ENCODE results near the gene STN1.

The STN1 gene

DNA sequence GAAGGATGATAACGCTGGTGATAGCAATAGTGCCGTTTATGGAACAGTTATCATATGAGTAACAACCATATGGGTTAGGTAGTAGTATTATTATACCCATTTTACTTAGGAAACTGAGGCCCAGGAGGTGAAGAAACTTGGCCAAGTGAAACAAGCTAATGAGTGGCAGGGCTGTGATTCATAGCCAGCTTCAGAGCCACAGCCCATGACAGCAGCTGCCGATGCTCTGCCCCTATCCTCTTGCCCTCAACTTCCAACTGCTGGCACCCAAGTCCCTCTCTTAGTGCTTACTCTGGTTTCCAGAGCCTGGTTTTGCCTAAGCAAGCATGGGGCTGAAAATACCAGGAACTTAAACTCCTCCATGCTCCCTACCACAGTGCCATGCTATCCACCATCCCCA, 74.9 kb downstream of the STN1 start:
- no peak for DNase-seq

DNA sequence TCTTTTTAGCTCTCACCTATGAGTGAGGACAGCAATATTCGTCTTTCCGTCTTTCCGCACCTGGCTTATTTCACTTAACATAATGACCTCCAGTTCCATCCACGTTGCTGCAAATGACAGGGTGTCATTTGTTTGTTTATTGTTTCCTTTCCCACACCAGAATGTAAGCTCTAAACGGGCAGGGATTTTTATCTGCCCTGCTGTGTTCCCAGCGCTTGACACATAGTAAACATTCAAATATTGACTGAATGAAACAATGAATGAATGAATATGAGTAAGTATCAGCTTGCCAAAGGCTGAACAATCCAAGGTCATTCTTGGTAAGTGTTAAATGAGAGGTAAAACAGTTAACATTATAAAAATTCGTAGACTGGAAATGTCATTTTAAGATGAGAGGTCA, 75.4 kb downstream of the STN1 start:
- no peak for DNase-seq

DNA sequence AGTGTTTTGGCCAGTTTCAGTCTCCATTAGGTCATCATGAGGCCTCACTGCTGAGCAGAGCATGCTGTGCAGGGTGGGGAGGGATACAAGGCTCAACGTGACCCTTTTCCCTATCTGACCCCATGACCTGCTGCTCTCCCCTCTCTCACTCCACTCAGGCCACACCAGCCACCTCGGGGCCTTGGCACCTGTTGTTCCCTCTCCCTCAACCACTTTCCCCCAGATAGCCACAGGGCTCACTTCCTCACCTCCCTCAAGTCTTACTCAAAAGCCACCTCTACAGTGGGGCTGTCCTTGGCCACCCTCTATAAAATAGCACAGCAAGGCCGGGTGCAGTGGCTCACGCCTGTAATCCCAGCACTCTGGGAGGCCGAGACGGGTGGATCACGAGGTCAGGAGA, 76.5 kb downstream of the STN1 start:
- no peak for DNase-seq

DNA sequence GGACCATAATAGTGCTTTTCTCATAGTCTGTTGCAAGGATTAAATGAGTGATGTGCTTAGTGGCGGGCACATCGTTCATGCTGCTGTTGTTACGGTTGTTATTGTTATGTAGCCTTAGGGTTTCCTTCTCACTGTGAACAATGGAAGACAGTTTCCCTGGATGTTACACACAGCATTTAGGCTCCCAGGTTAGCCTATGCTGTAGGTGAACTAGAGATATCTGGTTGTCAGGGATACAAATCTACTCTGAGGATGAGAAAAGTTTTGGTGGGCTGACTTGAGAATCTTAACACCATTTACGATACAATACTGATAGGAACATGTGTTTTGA, 77.3 kb downstream of the STN1 start:
- DNase-seq: no peak

DNA sequence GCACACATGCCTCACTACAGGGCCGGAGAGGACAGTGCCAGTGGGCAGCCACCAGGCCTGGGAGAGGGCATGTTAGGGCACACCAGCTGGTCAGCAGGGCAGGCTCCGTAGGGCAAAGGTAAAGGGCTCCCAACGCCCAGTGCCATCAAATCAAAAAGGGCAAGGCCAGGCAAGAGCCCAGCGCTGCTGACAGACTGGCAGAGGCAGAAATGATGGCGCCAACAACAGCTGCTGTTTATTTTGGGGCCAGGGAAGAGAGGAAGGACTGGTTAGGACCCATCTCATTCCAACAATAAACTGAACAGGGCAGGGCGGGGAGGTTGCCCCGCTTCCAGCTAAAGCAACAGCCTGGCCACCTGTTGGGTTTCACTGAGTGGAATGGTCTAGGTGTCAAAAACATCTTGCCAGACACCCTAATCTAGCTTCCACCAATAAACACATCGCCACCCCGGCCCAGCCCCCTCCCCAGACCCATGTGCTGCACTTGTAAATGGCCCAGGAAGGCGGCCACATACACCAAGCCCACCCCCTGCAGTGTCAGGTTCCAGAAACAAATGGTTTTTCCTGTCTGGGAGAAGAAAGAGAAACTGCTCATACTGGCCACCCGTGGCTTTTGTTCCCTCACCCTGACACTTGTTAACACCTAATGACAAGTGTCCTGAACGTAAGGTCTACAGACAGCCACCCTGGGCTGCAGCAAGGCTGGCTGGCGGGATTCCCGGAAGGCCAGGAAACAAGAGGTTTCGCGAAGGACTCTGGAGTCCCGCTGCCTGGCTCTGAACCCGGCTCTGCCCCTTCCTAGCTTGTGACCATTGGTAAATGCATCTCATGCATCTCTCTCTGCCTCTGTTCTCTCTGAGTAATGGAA, 77.9 kb downstream of the STN1 start:
- no peak for DNase-seq

DNA sequence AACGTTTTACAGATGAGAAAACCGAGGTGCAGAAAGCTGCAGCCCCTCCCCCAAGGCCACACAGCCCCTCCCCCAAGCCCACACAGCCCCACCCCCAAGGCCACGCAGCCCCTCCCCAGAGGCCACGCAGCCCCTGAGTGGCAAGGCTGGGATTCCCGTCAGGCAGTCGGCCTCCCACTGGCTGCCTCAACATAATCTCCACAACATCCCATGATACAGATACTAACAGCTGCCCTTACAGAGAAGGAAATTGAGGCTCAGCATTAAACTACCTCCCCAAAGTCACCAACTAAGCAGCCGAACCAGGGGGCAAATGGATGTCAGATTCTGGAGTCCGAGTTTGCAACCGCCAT, 78.5 kb downstream of the STN1 start:
- no peak for DNase-seq

DNA sequence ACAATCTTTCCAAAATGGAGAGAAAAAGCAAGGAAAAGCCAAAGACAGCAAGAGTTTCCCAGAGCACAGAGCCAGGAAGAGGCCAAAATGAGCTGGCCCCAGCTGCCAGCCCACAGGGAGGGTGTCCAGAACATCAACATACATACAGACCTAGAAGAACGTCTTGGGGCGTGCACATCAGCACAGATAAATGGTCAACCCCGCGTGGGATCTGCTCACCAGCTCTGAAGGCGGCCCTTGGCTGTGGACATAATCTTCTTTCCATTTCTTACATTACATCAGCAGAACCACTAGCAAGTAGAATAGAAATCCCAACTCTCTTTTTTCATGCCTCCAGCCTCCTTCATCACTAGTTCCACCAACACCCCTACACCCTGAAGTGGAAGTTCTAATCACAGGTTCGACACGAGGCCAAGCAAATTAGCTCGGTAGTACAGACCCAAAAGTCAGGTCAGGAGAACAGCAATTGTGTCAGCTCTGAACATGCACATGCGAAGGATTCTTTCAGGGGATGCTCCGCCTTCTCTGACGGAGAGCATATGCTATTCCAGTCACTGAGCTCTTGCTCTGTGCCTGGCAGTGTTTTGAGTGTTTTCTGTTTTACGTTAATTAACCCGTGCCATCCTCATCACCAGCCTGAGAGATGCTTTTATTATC, 79.0 kb downstream of the STN1 start:
- no peak for DNase-seq

DNA sequence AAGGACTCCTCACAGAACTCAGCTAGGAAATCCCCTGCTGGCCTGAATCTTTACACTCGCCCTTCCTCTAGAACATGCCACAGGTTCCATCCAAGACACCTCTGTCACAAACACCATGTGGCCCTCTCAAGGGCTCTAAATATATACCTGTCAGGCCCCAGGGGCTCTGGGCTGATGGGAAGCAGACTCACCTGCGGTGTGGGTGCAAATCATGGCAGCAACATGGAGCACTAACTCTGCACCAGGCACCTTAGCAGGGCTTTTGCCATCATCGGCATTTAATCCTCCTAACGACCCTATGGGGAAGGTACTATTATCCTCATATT, 80.0 kb downstream of the STN1 start:
- no peak for DNase-seq

DNA sequence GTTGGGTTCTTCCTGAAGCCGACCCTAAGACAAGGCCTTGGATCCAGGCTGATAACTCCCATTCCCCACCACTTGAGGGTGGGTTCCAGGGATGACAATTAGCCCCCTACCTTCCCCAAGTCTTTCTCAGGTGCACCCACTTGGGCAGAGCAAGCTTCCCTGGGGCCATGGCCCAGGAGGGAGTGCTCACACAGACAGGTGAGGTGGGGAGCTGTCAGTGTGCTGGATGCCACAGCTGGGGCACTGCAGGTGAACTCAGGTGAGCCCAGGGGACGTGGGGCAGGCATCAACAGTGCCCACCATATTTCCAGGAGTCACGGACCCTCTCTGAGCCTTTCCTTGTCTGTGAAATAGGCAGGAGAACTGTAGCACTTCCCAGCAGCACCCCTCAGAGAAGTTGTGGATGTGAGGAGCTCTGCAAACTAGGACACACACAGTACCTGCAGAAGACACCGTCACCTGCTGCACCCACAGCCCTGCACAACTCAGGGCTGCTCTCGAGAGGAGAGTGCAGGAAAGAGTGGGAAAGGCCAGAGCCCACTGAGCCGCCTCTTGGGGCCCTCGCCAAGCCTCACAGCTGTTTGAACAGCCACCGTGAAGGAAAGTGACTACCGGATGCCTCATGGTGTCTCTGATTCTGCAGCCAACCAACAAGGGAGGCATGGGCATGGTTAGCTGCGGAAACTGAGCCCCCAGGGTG, 80.5 kb downstream of the STN1 start:
- DNase-seq: no peak

DNA sequence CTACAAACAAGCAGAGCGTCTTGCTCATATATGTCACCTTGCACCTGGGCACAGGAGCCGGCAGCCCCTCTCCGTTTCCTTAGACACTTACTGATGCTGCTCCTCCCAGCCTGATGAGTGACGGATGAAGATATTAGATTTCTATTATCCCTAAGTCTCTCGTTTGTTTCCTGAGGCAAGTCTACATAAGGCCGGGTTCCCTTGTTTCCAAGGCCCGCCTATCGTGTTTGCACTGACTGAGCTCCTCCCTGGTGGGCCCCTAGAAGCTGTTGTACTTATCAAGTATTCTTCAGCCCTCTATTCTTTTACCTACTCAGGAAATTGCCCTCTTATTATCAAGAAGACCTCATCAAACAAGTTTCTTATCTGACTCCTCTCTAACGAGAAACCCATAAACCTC, 81.1 kb downstream of the STN1 start:
- DNase-seq: no peak

DNA sequence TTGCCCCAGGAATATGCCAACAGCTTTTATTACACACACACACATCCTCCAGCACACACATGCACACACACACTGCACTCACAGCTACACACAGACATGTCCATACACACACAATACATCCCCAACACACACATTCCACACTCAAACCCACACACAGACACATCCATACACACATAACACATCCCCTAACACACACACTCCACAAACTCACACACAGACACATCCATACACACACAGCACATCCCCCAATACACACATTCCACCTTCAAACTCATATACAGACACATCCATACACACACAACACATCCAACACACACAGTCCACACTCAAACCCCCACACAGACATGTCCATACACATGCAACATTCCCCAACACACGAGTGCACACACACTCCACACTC, 81.7 kb downstream of the STN1 start:
- no peak for DNase-seq

DNA sequence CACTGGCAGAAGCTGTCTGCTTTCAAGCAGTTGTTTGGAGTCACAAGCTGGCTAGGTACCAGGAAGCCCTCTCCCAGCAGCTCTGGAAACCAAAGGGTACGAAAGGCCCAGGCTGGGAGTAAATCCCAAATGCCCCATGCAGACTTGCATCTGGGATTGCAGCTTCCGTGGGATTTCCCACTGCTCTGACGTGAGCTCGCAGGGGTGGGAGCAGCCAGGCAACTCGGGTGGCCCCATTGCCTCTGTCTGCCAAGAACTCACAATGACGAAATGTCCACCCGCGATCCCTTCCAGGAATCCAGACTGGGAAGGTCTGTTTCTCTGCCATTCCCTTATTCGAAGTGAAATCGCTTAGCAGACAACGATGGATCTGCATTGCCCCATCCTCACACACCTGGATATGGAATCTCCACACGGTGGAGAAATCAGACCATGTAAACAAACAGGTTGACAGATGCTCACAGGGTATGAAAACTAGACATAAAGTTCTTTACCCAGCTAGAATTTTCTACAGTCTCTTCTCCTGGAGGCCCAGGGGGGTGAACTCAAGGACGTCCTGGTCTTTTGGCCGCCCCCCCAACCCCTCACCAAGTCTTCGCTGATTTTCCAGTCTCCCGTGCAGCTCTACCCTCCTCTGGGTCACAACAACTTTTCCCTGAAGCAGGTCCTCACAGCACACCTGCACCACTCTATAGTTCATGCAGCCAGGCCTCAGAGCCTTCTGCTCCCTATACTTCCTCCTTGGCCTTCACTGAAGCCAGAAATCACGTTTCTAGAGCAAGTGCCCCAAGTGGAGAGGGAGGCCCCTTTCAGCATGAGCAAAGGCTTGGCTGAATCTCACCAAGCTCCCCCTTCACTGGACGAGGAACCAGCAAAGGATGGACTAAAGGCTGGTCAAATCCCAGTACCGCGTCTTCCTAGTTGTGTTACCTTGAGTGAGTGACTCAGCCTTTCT, 82.6 kb downstream of the STN1 start:
- no peak for DNase-seq

DNA sequence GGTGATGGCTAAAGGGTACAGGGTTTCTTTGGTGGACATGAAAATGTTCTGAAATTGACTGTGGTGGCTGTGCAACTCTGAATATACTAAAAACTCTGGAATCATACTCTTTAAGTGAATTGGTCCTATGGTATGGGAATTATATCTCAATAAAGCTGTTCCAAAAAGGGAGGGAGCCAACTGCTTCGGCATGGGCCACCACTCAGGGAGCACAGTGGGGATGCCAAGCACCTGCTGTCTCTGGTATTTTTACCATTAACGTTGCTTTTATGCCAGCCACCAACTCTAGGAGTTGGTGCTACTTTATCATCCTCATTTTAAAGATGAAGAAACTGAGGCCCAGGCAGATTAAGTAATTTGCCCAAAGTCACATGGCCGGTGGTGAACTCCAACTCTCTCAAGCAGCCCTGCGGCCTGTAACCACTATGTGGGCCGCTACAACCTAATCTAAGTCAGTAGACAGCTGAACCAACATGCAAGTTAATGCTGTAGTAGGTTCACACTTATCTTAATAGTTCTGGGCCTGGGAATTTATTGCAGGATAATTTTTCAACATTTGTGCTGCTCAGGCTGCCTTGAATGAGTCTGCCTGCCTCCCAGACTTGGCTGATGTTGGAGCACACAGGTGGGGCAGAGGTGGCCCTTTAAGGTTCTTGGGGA, 83.4 kb downstream of the STN1 start:
- no peak for DNase-seq

DNA sequence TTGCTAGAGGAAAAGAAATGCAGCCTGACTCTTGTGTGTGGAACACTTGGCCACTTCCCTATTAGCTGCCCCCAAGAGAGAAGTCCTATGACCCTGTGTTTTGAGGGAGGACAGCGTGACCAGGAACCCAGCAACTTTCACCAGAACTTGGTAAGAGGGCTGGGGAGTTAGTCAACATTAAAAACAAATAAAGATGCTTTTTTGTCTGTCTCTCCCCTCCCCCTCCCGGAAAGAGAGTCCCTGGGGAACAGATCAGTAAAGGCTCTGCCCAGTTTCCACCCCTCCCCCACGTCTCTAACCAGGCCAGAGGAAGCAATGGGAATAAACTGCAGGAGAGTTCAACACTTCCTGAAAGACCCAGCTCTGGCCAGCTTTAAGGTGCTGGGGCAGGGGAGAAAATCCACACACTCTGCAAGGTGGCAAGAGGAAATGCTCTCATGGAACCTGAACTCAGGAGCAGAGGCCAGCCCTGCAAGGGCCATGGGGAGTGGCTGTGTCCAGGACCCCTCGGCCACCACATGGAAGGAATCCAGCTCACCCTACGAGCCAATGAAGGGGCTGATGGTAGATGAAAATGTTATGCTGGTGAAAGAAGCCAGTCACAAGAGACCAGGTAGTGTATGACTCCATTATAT, 84.1 kb downstream of the STN1 start:
- no peak for DNase-seq

DNA sequence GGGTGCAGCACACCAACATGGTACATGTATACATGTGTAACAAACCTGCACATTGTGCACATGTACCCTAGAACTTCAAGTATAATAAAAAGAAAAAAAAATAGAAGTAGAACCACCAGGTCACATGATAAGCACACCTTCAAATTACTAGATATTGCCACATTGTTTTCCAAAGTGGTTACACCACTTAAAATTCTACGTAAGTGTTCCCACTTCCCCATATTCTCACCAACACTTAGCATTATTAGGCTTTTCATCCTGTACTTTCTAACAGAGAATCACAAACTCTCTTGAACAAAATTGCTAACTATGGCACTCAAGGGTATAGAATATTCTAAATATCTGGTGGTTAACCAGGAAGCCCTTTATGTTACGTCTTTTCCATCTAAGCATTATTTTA, 85.2 kb downstream of the STN1 start:
- DNase-seq: no peak

Data from T-helper 2 cell (primary cell).